ENCODE results near the gene USP6NL.

Gene USP6NL

DNA sequence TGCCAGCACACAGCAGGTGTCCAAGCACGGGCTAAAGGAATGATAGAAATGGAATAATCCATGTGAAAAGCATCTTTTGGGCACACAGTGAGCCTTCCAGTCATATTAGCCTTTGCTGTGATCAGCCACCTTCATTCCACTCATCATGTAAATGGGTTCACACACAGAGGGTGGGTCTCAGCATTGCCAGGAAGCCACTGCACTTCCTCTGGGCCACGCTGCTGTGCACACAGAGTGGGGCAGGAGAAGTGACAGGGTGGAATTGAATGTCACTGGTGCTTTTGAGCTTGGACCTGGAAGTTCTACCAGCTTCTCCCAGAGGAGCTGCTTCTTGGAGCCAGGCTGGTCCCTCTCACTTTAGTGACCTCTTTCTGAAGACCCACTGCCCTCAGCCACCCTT is 203.5 kb downstream of the USP6NL start:
- TF ChIP-seq, protein P1, sequence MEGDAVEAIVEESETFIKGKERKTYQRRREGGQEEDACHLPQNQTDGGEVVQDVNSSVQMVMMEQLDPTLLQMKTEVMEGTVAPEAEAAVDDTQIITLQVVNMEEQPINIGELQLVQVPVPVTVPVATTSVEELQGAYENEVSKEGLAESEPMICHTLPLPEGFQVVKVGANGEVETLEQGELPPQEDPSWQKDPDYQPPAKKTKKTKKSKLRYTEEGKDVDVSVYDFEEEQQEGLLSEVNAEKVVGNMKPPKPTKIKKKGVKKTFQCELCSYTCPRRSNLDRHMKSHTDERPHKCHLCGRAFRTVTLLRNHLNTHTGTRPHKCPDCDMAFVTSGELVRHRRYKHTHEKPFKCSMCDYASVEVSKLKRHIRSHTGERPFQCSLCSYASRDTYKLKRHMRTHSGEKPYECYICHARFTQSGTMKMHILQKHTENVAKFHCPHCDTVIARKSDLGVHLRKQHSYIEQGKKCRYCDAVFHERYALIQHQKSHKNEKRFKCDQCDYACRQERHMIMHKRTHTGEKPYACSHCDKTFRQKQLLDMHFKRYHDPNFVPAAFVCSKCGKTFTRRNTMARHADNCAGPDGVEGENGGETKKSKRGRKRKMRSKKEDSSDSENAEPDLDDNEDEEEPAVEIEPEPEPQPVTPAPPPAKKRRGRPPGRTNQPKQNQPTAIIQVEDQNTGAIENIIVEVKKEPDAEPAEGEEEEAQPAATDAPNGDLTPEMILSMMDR (IDR thresholded peaks at IDR 0.05; ENCODE audit: control insufficient read depth, insufficient read depth, low read depth, low read length, missing control alignments), result no peak
- H3K4me3 ChIP-seq (ENCODE audit: control insufficient read depth, low read depth, low read length), result no peak overlapping the region
- no peak for DNase-seq (ENCODE audit: low read depth)

DNA sequence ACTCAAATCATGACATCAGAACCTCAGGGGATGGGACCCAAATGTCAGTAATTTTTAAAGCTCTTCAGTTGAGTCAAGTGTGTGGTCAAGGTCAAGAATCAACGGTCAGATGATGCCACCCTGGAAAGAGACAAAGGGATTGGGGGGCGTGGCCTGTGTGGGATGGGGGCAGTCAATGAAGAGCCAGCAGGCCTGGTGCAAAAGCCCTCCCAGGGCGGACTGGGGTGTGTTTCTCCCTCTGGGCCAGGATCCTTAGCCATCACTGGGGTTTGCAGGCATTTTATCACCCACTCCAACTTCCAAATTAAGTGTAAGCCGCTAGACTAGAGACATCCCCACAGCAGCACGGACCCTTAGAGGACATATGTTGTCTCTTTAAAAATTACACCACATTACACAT is 204.7 kb downstream of the USP6NL start:
- no peak overlapping the region for H3K4me3 ChIP-seq (ENCODE audit: control insufficient read depth, low read depth, low read length)
- TF ChIP-seq, protein P1 (IDR thresholded peaks at IDR 0.05; ENCODE audit: control insufficient read depth, insufficient read depth, low read depth, low read length, missing control alignments), result no peak
- DNase-seq (ENCODE audit: low read depth), result no peak

DNA sequence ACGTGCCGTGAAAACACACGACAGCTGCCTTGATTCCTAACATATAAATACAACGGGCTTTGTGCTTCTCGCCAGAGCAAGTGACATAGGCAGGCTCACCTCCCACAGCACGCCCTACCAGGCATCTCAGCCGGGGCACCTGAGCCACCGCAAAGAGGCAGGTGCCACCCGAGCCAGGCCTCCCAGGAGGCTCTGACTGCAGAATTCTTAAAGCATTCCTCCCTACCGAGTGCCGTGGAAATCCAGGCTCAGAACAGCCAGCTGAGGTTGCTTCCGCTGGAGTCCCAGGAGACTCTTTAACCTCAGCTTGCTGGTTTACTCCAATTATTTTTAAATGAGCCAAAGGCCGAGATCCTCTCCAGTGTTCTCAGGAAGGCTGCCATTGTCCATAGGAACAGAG is 206.5 kb downstream of the USP6NL start:
- TF ChIP-seq, protein P1 (IDR thresholded peaks at IDR 0.05; ENCODE audit: control insufficient read depth, insufficient read depth, low read depth, low read length, missing control alignments), result no peak
- no peak overlapping the region for H3K4me3 ChIP-seq (ENCODE audit: control insufficient read depth, low read depth, low read length)
- no peak for DNase-seq (ENCODE audit: low read depth)
